GM19328 (cell line): Measurements from ENCODE around the gene CTBP2.

Experiments
- ATAC-seq: cut with Tn5 transposase; IDR thresholded peaks from one replicate; pipeline ENCODE4 v1.9.1; 2021; ENCODE audit warnings: mild to moderate bottlenecking, moderate library complexity; ENCODE audit not compliant: unreplicated experiment

CTBP2 gene

DNA sequence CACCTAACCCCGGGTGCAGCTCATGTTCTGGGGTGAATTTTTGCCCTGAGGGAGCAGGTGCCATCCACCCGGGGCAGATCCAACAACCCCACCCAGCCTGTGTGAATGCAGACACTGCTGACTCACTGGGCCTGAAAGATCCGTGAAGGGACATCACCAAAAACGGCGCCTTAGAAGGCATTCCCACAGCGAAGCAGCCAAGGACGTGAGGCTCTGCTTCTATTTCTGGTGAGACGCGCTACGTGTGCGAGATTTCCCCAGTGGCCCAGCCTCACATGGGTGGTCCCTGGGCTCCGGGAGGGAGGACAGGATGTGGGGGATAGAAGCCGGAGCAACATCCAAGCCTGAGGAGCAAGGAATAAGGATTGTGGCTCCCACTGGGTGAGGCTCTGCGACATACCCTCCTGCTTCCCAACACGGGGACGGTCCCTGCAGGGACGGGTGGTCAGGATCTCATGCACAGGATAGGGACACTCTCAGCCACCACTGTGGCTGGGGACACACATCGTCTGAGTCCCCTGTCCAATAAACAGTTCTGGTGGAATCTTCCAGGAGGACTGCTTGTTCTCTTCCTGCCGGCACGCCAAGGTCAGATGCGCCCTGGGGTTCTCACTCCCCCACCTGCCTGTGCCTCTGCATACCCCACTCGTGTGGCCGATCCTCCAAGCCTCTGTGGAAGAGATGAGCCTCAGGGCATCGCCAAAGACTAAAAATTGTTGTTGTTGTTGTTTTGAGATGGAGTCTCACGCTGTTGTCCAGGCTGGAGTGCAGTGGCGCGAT is 148.2 kb downstream of the CTBP2 start:
- ATAC-seq = no peak

DNA sequence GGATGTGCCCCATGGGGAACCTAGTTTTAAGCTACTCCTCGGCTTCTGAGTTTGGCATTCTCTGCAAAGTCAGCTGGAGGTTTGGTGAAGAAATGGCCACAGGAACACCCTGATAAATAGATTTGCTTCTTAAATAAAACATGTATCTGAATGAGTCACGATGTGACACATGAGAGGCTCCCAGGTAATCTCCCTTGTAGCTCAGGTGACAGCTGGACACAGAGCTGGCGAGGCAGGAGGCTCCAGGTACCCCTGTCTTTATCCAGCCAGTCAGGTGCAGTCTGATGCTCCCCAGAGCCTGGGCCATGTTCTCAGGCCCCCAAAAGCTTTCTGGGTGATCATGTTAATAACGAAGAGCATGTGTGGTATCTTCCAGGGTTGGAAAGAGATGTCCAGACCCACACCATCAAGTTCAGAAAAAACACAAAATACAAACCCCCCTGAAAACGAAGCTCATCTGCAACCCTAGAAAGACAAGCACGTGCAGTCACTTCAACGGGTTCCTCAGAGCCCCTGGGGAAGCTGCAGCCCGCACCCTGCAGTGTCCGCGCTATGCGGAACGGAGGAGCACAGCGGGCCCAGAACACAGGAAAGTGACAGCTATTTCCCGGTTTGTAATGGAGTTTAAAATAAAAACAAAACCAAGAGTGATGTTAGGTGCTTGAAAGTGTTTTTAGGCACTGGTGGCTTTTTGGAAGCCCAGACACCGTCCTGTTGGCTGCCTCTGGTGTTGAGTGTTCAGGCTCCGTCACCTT is 149.0 kb downstream of the CTBP2 start:
- ATAC-seq = no peak

DNA sequence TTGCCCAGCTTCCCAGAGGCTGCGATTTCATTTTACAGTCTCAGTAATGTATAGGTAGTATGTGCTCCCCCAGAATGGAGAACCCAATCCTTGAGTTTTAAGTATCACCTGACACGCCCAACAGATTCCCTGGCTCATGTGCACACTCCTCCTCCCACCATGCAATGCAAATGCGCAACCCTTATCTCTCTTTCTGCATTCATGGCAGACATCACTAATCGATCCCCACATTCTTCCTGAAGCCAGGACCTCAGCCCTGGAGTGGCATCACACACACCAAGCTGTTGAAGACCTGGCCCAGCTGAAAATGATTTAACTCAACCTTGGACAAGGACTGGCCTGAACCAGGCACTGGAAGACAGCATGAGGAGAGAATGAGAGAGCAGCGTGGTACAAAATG is 150.0 kb downstream of the CTBP2 start:
- ATAC-seq = no peak

DNA sequence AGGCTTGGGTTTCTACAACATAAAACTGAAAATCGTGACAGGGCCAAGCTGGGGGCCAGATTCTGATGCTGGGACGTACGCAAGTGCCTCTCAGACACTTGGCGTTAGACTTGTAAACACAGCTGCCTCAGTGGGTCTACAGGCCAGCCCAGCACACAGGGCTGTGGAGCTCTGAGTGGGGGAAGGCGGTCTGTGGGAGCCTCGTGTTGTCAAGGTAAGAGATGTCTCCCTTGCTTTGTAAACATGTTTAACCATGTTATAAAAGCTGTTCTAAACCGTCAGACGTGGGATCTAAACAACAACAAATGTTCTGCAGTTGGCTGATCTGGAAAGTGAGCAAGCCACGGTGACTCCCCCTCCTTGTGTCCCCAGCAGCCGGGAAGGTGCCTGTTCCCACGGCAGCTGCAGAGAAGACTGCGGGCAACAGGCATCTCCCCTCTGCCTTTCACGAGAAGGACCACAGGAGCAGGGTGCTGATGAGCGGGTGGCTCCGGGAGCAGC is 150.7 kb downstream of the CTBP2 start:
- ATAC-seq = no peak

GRCh38 chr10:125008689-125009638 is 151.4 kb downstream of the CTBP2 start:
- ATAC-seq = no peak

GRCh38 chr10:125007436-125007835 is 152.9 kb downstream of the CTBP2 start:
- ATAC-seq = no peak

DNA sequence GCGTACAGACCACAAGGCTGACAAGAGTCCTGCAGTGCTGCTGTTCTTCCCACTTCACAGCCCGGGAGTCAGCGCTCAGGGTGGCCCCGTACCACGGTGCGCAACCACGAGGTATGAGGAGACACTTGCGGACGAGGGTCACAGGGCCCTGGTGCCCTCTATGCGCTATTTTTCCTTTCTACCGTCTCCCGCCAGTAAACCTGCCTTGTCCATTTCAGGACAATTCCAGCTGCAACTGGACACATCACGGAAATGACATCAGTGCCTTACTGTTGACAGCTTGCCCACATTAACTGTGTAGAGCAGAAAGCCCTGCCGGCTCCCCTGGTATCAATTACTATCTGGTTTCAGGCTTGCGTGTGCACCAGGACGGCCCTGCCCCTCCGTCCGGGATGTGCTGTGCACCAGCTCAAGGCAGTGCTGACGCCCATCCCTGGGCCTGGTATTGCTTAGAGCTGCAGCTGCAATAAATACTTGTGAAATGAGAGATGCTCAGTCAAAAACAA is 153.4 kb downstream of the CTBP2 start:
- ATAC-seq = no peak

DNA sequence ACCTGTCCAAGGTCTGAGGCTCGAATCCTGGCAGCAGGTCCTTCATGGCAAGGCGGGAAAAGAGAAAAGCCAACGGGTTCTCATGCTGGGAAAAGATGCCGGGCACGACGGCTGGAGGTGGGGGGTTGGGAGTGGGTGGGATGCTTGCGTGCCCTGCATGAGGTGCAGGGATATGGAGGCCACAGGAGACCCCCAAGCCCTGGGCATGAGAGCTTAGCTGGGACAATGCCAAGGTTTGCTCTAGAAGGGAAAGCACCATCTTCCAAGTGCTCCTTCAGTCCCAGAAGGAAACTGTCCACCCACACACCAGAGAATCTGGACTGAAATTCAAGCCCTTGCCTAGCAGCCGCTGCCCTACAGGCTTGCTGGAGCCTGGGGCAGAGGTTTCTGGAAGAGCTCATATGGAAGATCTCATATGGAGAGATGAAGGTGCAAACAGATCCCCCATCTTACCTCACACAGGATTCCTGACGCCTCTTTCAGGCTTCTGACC is 154.1 kb downstream of the CTBP2 start:
- ATAC-seq = no peak

DNA sequence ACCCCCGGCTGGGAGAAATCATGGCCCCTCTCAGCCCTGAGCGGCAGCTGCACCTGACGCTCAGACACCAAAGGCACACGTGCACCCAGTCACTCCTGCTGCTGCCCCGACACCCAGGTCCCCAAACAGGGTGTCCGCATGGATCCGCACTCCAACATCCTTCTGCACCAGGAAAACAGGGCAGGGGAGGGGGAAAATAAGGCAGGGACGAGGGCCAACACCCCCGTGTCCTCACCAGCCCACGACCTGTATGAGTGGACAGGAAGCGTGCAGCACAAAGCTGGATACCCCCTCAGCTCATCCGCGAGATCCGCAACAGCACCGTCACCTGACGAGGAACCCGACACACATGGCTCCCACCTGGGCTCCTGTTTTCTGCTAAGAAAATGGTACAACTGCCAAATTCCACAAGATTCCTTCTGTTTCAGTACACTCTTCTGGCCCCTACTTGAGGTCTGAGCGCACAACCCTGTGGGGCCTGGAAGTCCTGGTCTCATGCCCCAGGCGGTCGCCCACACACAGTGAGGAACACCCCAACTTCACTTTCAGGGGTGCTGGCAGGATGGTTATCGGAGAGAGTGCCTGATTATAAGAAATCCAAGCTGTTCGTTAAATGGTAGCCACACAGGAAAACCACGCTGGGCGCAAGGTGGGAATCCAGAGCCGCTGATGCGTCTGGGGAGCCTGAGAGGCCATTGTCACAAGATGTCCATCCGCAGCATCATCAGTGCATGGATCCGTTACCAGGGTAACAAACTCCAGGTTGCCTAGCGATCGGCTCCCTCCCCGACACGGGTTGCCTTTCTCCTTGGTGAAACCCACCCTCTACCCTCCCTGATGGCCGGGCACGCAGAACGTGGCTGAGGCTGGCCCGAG is 154.8 kb downstream of the CTBP2 start:
- ATAC-seq = no peak

GRCh38 chr10:125004571-125005311 is 155.6 kb downstream of the CTBP2 start:
- no peak for ATAC-seq

GRCh38 chr10:125003901-125004467 is 156.4 kb downstream of the CTBP2 start:
- no peak for ATAC-seq

GRCh38 chr10:125003146-125003900 is 157.0 kb downstream of the CTBP2 start:
- ATAC-seq = no peak

DNA sequence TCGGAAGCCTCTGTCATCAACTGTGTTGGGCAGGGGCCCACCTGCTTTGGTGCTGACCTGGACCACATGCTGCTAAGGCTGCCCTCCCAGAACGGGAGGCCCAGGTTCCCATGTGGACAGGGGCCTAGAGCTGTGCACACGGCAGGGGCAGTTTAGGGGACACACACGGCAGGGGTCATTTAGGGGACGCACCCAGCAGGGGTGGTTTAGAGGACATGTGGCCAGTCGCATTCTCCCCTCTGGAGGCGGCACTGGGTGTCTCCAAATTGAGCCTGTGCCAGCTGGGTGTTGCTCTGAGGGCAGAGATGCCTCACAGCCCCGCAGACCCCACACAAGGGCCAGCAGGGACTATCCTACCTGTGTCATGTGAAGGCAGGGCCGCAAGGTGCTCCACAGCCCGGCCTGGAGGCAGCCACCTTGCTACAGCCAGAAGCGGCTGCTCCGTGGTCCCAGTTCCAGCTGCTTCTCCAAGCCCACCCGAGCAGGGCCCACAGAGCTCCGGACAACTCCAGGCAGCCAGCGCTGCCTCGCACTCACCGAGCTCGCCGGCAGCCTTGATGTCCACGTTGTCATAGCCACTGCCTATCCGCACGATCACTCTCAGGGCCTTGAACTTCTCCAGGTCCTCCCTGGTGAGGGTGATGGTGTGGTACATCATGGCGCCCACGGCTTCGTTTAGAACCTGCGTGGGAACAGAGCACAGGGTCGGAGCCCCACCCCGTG is 157.8 kb downstream of the CTBP2 start:
- ATAC-seq = no peak

- no peak for ATAC-seq
Observed at GRCh38 chr10:125002047-125002422, 158.3 kb downstream of the CTBP2 start.

- no peak for ATAC-seq
Observed at GRCh38 chr10:125001313-125002046, 158.9 kb downstream of the CTBP2 start.
